Caco-2 (cell line): Measurements from ENCODE around the gene KDM4E. TPM values are rescaled to one million over a fixed set of nuclear protein-coding genes. Genes with fewer than 3 reads are reported as not detected.

Experiments used
- BruUV-seq: library from RNA; stranded (reverse); fragments of 400-500 nt; replicated peaks from 2 replicates; lab custom pipeline; 2021; lab: Mats Ljungman, UMichigan
- CTCF ChIA-PET: fragments of 300-600 bp; sonication (Branson Sonifier 250); formaldehyde crosslinking; loops from one replicate; lab custom pipeline; 2022; ENCODE audit warnings: antibody characterized with exemption; lab: Charles Lee
- POLR2A ChIA-PET: fragments of 300-600 bp; sonication (Branson Sonifier 250); formaldehyde crosslinking; loops from one replicate; lab custom pipeline; 2022; ENCODE audit warnings: antibody characterized with exemption; lab: Charles Lee
- DNase-seq, 2 experiments: peaks; one replicate each; pipeline versions ENCODE4 v3.0.0 to v3.0.0-alpha.2; 2020 to 2022
- H3K27me3 ChIP-seq: replicated peaks from 2 replicates; pipeline ENCODE4 v1.6.0; 2011; ENCODE audit warnings: low read length; ENCODE audit not compliant: control insufficient read depth, insufficient read depth
- H3K36me3 ChIP-seq: 2 replicates; pipeline ENCODE4 v1.5.1; 2011; ENCODE audit warnings: low read length; ENCODE audit not compliant: control insufficient read depth, insufficient read depth
- H3K4me1 ChIP-seq: fragments of 250-450 bp; sonication (Bioruptor Pico); 2 replicates; pipeline ENCODE4 v1.5.1; 2020; ENCODE audit warnings: mild to moderate bottlenecking
- H3K4me3 ChIP-seq: 2 replicates; pipeline ENCODE4 v1.5.1; 2011; ENCODE audit warnings: low read depth, mild to moderate bottlenecking, control low read depth, low read length
- H3K9me3 ChIP-seq: fragments of 250-450 bp; sonication (Bioruptor Pico); 2 replicates; pipeline ENCODE4 v1.5.1; 2020; ENCODE audit warnings: mild to moderate bottlenecking, moderate library complexity
- H3K27ac Mint-ChIP-seq: one replicate; pipeline ENCODE4 v1.8.0; 2022; ENCODE audit warnings: mixed read lengths; ENCODE audit not compliant: unreplicated experiment
- H3K27me3 Mint-ChIP-seq: one replicate; pipeline ENCODE4 v1.8.0; 2022; ENCODE audit warnings: mixed read lengths; ENCODE audit not compliant: insufficient read depth, unreplicated experiment
- H3K36me3 Mint-ChIP-seq: one replicate; pipeline ENCODE4 v1.8.0; 2022; ENCODE audit warnings: mild to moderate bottlenecking, mixed read lengths; ENCODE audit not compliant: insufficient read depth, unreplicated experiment
- H3K4me1 Mint-ChIP-seq: one replicate; pipeline ENCODE4 v1.8.0; 2022; ENCODE audit warnings: low read depth, mixed read lengths; ENCODE audit not compliant: unreplicated experiment
- H3K4me3 Mint-ChIP-seq: one replicate; pipeline ENCODE4 v1.8.0; 2022; ENCODE audit warnings: mild to moderate bottlenecking, moderate library complexity, mixed read lengths; ENCODE audit not compliant: unreplicated experiment
- H3K9me3 Mint-ChIP-seq: one replicate; pipeline ENCODE4 v1.8.0; 2022; ENCODE audit warnings: mixed read lengths; ENCODE audit not compliant: unreplicated experiment
- intact Hi-C: fragments of 100-400 bp; cut with micrococcal nuclease; formaldehyde crosslinking; loops from one replicate; pipeline ENCODE4 v1.10.0; 2022; ENCODE audit not compliant: unreplicated experiment
- total RNA-seq: library from RNA; stranded (reverse); gene quantifications from 2 replicates; pipeline ENCODE4 v1.2.3, GENCODE V29; 2022
- TF ChIP-seq, protein P1 (sequence below), 2 experiments: fragments of 200-600 bp in 1 of 2; IDR thresholded peaks; 1 replicate in 1 of 2; 2 replicates in 1 of 2; pipeline versions ENCODE4 v1.5.1 to v1.8.0; 2011 to 2022; ENCODE audit warnings: antibody characterized with exemption in 1 of 2, control low read depth in 1 of 2, inconsistent platforms in 1 of 2, low read depth in 1 of 2, low read length in 1 of 2, mild to moderate bottlenecking in 1 of 2, moderate library complexity in 1 of 2; ENCODE audit not compliant: insufficient read depth in 1 of 2, severe bottlenecking in 1 of 2, unreplicated experiment in 1 of 2

Gene KDM4E
- total RNA-seq, 1 experiment from 2014 or later: not detected

DNA sequence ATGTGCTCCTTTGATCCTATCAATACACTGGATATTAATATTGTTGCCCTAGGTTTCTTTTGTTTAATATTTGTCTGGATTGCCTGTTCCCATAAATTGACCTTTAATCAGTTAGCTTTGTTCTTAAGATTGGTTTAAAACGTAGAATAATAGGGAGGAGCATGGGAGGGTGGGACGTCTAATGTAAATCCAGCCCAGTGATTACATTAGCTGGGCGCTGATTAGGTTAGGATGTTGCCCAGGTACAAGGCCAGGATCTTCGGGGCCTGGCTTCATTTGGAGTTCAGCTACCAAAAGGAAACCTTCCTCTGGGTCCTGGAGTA, 41.6 kb downstream of the KDM4E start, which contains the start of gene SRSF8:
Gene SRSF8 (plus strand): TSS at position 204 of the 323 bp plus-strand sequence. CDS start 308 bp downstream, outside the sequence.
- no TSS peak for BruUV-seq
- intact Hi-C loops: loop anchor here (1.0 to 10.0 kb wide), 6 partner anchors 50 to 1358 kb away; partner anchors contain the start of genes CEP57 and FUT4
- POLR2A ChIA-PET: interaction anchor here (0.6 to 3.3 kb wide), 17 partner anchors 10 to 1336 kb away, joined by 3 to 62 read pairs (median 4); partner anchors contain the start of genes AMOTL1, C11orf54, CCDC82 and CEP57
- peak within 1 kb of the TSS; percentile 99 for H3K27ac Mint-ChIP-seq
- H3K4me1 Mint-ChIP-seq: peaks cover 15% of the 10 kb centered on the region
- Histone ChIP-seq H3K4me1 (peaks cover 12% of the 10 kb centered on the region), H3K9me3 (no peaks in the 10 kb centered on the region), H3K4me3 (peak within 1 kb of the TSS; percentile 46), H3K36me3 (no peaks in the 10 kb centered on the region), H3K27me3 (no peaks in the 10 kb centered on the region)
- H3K36me3 Mint-ChIP-seq: peaks cover 35% of the 10 kb centered on the region
- no peaks in the 10 kb centered on the region for H3K9me3 Mint-ChIP-seq
- TF ChIP-seq, protein P1, sequence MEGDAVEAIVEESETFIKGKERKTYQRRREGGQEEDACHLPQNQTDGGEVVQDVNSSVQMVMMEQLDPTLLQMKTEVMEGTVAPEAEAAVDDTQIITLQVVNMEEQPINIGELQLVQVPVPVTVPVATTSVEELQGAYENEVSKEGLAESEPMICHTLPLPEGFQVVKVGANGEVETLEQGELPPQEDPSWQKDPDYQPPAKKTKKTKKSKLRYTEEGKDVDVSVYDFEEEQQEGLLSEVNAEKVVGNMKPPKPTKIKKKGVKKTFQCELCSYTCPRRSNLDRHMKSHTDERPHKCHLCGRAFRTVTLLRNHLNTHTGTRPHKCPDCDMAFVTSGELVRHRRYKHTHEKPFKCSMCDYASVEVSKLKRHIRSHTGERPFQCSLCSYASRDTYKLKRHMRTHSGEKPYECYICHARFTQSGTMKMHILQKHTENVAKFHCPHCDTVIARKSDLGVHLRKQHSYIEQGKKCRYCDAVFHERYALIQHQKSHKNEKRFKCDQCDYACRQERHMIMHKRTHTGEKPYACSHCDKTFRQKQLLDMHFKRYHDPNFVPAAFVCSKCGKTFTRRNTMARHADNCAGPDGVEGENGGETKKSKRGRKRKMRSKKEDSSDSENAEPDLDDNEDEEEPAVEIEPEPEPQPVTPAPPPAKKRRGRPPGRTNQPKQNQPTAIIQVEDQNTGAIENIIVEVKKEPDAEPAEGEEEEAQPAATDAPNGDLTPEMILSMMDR (IDR thresholded peaks at IDR 0.05; ENCODE audit: insufficient read depth in 1 of 2, low read depth in 1 of 2, low read length in 1 of 2, severe bottlenecking in 1 of 2, unreplicated experiment in 1 of 2): no peak
- peaks cover 12% of the 10 kb centered on the region for H3K27me3 Mint-ChIP-seq
- peak within 1 kb of the TSS; percentile 100 for H3K4me3 Mint-ChIP-seq
- CTCF ChIA-PET: interaction anchor here (0.6 to 3.3 kb wide), 19 partner anchors 10 to 1323 kb away, joined by 3 to 42 read pairs (median 5); partner anchors contain the start of genes CCDC82, CEP57, CWC15 and ENDOD1
- no peak for DNase-seq

DNA sequence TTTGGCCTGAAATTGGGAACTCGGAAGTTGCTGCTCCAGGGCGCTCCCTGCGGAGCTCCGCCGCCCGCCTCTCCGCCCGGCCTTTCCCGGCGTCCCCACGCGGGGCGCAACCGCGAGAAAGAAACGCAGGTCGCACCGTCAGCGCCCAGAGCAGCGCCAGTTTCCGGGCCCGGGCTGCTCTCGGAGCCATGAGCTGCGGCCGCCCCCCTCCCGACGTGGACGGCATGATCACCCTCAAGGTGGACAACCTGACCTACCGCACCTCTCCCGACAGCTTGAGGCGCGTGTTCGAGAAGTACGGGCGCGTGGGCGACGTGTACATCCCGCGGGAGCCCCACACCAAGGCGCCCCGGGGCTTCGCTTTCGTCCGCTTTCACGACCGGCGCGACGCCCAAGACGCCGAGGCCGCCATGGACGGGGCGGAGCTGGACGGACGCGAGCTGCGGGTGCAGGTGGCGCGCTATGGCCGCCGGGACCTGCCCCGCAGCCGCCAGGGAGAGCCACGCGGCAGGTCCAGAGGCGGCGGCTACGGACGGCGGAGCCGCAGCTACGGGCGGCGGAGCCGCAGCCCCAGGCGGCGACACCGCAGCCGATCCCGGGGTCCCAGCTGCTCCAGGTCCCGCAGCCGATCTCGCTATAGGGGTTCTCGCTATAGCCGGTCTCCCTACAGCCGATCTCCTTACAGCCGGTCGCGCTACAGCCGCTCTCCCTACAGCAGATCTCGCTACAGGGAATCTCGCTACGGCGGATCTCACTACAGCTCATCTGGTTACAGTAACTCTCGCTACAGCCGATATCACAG, 42.2 kb downstream of the KDM4E start:
- H3K27ac Mint-ChIP-seq: peak overlapping the region; percentile 99
- Histone ChIP-seq H3K9me3 (no peaks in the 10 kb centered on the region), H3K27me3 (no peaks in the 10 kb centered on the region), H3K4me3 (peak overlapping the region; percentile 46), H3K36me3 (no peaks in the 10 kb centered on the region), H3K4me1 (peaks cover 12% of the 10 kb centered on the region)
- peaks cover 15% of the 10 kb centered on the region for H3K4me1 Mint-ChIP-seq
- peak overlapping the region; percentile 100 for H3K4me3 Mint-ChIP-seq
- H3K36me3 Mint-ChIP-seq: peaks cover 35% of the 10 kb centered on the region
- peak; percentile 88 to 95 for DNase-seq
- no TSS peak for BruUV-seq
- POLR2A ChIA-PET: interaction anchor here (0.6 to 3.3 kb wide), 23 partner anchors 9 to 1335 kb away, joined by 3 to 62 read pairs (median 4); partner anchors contain the start of genes AMOTL1, C11orf54, CCDC82 and CEP57
- CTCF ChIA-PET: interaction anchor here (0.6 to 3.3 kb wide), 23 partner anchors 9 to 1322 kb away, joined by 3 to 42 read pairs (median 4); partner anchors contain the start of genes CCDC82, CEP57, CWC15 and ENDOD1
- intact Hi-C loops: loop anchor here (1.0 to 10.0 kb wide), 6 partner anchors 50 to 1358 kb away; partner anchors contain the start of genes CEP57 and FUT4
- peaks cover 12% of the 10 kb centered on the region for H3K27me3 Mint-ChIP-seq
- no peaks in the 10 kb centered on the region for H3K9me3 Mint-ChIP-seq
- TF ChIP-seq, protein P1 (IDR thresholded peaks at IDR 0.05; ENCODE audit: insufficient read depth in 1 of 2, low read depth in 1 of 2, low read length in 1 of 2, severe bottlenecking in 1 of 2, unreplicated experiment in 1 of 2): peak; percentile 52 to 98

DNA sequence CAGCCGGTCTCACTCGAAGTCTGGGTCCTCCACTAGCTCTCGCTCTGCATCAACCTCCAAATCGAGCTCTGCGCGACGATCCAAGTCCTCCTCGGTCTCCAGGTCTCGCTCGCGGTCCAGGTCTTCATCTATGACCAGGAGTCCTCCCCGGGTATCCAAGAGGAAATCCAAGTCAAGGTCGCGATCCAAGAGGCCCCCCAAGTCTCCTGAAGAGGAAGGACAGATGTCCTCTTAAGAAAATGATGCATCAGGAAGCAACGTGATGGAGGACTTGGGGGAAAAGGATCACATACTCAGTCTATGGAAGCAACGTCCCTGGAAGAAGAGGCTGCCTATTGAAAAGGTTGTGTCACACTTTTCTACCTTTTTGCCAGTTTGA, 42.8 kb downstream of the KDM4E start:
- H3K4me1 Mint-ChIP-seq: peaks cover 15% of the 10 kb centered on the region
- Histone ChIP-seq H3K9me3 (no peaks in the 10 kb centered on the region), H3K27me3 (no peaks in the 10 kb centered on the region), H3K4me1 (peaks cover 12% of the 10 kb centered on the region), H3K36me3 (no peaks in the 10 kb centered on the region), H3K4me3 (peak overlapping the region; percentile 46)
- DNase-seq: no peak
- CTCF ChIA-PET: interaction anchor here (0.7 to 3.3 kb wide), 18 partner anchors 9 to 723 kb away, joined by 3 to 42 read pairs (median 4); partner anchors contain the start of genes CEP57, CWC15, ENDOD1 and KDM4D
- H3K4me3 Mint-ChIP-seq: peak overlapping the region; percentile 100
- POLR2A ChIA-PET: interaction anchor here (0.7 to 3.3 kb wide), 13 partner anchors 9 to 1322 kb away, joined by 3 to 62 read pairs (median 5); partner anchors contain the start of genes CCDC82, CEP57, CWC15 and ENDOD1
- BruUV-seq: no TSS peak
- intact Hi-C loops: loop anchor here (1.0 to 10.0 kb wide), 9 partner anchors 21 to 1357 kb away; partner anchors contain the start of genes CEP57, CWC15, ENDOD1 and FUT4
- TF ChIP-seq, protein P1 (IDR thresholded peaks at IDR 0.05; ENCODE audit: insufficient read depth in 1 of 2, low read depth in 1 of 2, low read length in 1 of 2, severe bottlenecking in 1 of 2, unreplicated experiment in 1 of 2): no peak
- H3K27ac Mint-ChIP-seq: peak overlapping the region; percentile 99
- H3K36me3 Mint-ChIP-seq: peaks cover 35% of the 10 kb centered on the region
- no peaks in the 10 kb centered on the region for H3K9me3 Mint-ChIP-seq
- peaks cover 6% of the 10 kb centered on the region for H3K27me3 Mint-ChIP-seq
